ENCODE results near the gene MYBL2. TPM values are rescaled to one million over a fixed set of nuclear protein-coding genes. Genes with fewer than 3 reads are reported as not detected.

MYBL2 gene
- total RNA-seq, 2 donors from 2014 or later, result 41.4 to 95.5 TPM

DNA sequence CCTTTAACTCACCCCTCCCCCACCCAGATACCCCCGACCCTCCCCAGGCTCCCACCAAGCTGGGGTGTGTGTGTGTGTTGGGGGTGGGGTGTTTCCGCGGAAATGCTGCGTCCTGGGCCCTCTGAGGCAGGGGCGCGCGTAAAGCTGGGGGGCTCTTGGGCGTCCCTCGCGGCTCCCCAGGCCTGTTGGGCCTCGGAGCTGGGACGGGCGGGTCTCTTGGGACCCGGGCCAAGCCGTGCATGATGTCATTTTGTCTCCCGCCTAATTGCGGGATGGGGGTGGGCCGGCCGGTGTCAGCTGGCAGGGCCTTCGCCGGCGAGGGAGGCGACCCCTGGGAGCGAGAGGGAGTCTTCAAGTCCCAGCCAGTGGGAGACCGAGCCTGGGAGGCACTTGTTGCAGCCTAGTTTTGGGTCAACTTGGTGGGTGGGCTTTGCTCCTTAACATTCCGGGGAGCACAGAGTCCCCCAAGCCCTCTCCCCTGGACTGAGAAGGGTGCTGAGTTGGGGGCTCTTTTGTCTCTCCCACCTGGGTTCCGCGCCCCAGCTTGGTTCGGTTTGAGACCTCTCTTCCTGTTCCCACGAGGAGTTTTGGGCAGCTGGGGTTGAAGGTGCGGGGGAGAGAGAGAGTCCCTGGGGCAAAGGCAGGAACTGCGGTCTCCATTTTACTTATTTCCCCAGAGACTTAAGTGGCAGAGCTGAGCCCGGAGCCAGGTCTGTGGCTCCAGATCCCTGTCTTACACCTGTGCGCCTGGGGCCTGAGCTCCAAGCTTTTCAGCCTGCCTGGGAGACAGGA is 623 bp downstream of the MYBL2 start:
- ATAC-seq (replicated peaks), result peak; percentile 26
- Mint-ChIP-seq H3K27me3 (peaks cover 14% of the 10 kb centered on the region), H3K4me3 (peak overlapping the region; percentile 66), H3K36me3 (ENCODE audit: low read depth) (peaks cover 14% of the 10 kb centered on the region), H3K4me1 (no peaks in the 10 kb centered on the region), H3K9me3 (no peaks in the 10 kb centered on the region), H3K27ac (no peak overlapping the region)

GRCh38 chr20:43669332-43669731 is 2.4 kb downstream of the MYBL2 start:
- peaks cover 23% of the 10 kb centered on the region for H3K36me3 Mint-ChIP-seq (ENCODE audit: low read depth)
- no peak overlapping the region for H3K27ac Mint-ChIP-seq
- H3K4me1 Mint-ChIP-seq, result no peaks in the 10 kb centered on the region
- no peaks in the 10 kb centered on the region for H3K9me3 Mint-ChIP-seq
- peak overlapping the region; percentile 66 for H3K4me3 Mint-ChIP-seq
- ATAC-seq (replicated peaks), result no peak
- peaks cover 14% of the 10 kb centered on the region for H3K27me3 Mint-ChIP-seq

- H3K4me3 Mint-ChIP-seq, result no peak overlapping the region
- H3K4me1 Mint-ChIP-seq, result no peaks in the 10 kb centered on the region
- no peak overlapping the region for H3K27ac Mint-ChIP-seq
Measured at GRCh38 chr20:43670423-43670822, 3.5 kb downstream of the MYBL2 start.

GRCh38 chr20:43676368-43676767 is 9.5 kb downstream of the MYBL2 start:
- H3K4me3 Mint-ChIP-seq, result no peak overlapping the region
- ATAC-seq (replicated peaks), result no peak
- no peaks in the 10 kb centered on the region for H3K9me3 Mint-ChIP-seq
- H3K27me3 Mint-ChIP-seq, result no peaks in the 10 kb centered on the region
- H3K4me1 Mint-ChIP-seq, result peaks cover 7% of the 10 kb centered on the region
- peaks cover 25% of the 10 kb centered on the region for H3K36me3 Mint-ChIP-seq (ENCODE audit: low read depth)
- no peak overlapping the region for H3K27ac Mint-ChIP-seq

More at GRCh38 chr20:43670423-43670822, 3.5 kb downstream of the MYBL2 start:
- Mint-ChIP-seq H3K9me3 (no peaks in the 10 kb centered on the region), H3K36me3 (ENCODE audit: low read depth) (peaks cover 30% of the 10 kb centered on the region), H3K27me3 (peaks cover 14% of the 10 kb centered on the region)
- ATAC-seq (replicated peaks), result no peak

- Mint-ChIP-seq H3K9me3 (no peaks in the 10 kb centered on the region), H3K27ac (no peak overlapping the region), H3K27me3 (no peaks in the 10 kb centered on the region), H3K36me3 (ENCODE audit: low read depth) (peaks cover 5% of the 10 kb centered on the region), H3K4me1 (peaks cover 9% of the 10 kb centered on the region), H3K4me3 (no peak overlapping the region)
- ATAC-seq (replicated peaks), result no peak
Measured at GRCh38 chr20:43680981-43681380, 14.1 kb downstream of the MYBL2 start.

GRCh38 chr20:43681468-43681942 is 14.6 kb downstream of the MYBL2 start:
- no peak for ATAC-seq (replicated peaks)
- H3K4me1 Mint-ChIP-seq, result peaks cover 6% of the 10 kb centered on the region
- H3K9me3 Mint-ChIP-seq, result no peaks in the 10 kb centered on the region
- H3K4me3 Mint-ChIP-seq, result no peak overlapping the region
- no peaks in the 10 kb centered on the region for H3K27me3 Mint-ChIP-seq
- H3K27ac Mint-ChIP-seq, result peak overlapping the region; percentile 43
- no peaks in the 10 kb centered on the region for H3K36me3 Mint-ChIP-seq (ENCODE audit: low read depth)

DNA sequence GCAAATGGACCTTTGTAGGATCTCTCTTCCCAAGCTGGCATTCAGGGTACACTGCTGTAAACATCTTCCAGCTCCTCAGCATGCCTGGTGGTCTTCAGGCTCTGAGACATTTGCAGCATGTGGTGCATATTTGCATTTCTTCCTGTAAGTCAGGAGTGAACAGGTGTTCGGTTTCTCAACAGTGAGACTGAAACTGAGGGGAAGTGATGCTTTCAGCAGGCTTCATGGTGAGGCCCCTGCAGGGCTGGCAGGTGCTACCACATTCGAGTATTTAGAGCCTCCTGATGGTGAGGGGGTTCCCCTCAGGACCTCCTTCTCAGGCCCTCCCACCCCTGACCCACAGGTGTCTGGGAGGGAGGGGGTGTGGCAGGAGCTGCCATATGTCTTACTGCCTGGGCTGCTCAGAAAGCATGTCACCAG is 15.1 kb downstream of the MYBL2 start:
- no peaks in the 10 kb centered on the region for H3K27me3 Mint-ChIP-seq
- no peaks in the 10 kb centered on the region for H3K9me3 Mint-ChIP-seq
- peak; percentile 35 for ATAC-seq (replicated peaks)

DNA sequence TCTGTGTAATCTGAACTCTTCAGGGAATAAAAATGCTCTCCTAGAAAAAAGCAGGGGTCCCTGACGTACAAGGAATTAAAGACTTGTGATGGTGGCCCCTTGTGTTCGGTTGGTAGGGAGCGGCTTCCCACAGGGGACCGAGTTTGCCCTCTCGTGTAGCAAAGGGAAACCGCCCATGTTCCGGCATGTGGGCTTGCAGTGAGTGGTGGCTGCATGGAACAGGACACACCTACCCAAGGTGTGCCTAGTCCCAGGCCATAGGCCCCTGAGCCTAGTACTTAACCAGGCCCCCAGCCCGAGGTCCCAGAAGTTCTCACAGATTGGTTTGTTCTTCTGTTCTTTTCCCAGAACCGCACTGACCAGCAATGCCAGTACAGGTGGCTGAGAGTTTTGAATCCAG is 15.5 kb downstream of the MYBL2 start:
- no peak overlapping the region for H3K4me3 Mint-ChIP-seq
- H3K27me3 Mint-ChIP-seq, result no peaks in the 10 kb centered on the region
- H3K9me3 Mint-ChIP-seq, result no peaks in the 10 kb centered on the region
- H3K36me3 Mint-ChIP-seq (ENCODE audit: low read depth), result no peaks in the 10 kb centered on the region
- H3K27ac Mint-ChIP-seq, result no peak overlapping the region
- peaks cover 6% of the 10 kb centered on the region for H3K4me1 Mint-ChIP-seq
- ATAC-seq (replicated peaks), result no peak

More for the DNA sequence above, 15.1 kb downstream of the MYBL2 start:
- no peak overlapping the region for H3K27ac Mint-ChIP-seq
- H3K4me3 Mint-ChIP-seq, result no peak overlapping the region
- H3K4me1 Mint-ChIP-seq, result peaks cover 6% of the 10 kb centered on the region
- no peaks in the 10 kb centered on the region for H3K36me3 Mint-ChIP-seq (ENCODE audit: low read depth)

- no peaks in the 10 kb centered on the region for H3K9me3 Mint-ChIP-seq
Measured at GRCh38 chr20:43686820-43687219, 19.9 kb downstream of the MYBL2 start.

GRCh38 chr20:43689165-43689564 is 22.3 kb downstream of the MYBL2 start:
- H3K4me1 Mint-ChIP-seq, result peaks cover 9% of the 10 kb centered on the region
- ATAC-seq (replicated peaks), result peak; percentile 61
- H3K36me3 Mint-ChIP-seq (ENCODE audit: low read depth), result peaks cover 15% of the 10 kb centered on the region
- peak overlapping the region; percentile 46 for H3K27ac Mint-ChIP-seq
- H3K4me3 Mint-ChIP-seq, result no peak overlapping the region
- no peaks in the 10 kb centered on the region for H3K27me3 Mint-ChIP-seq
- H3K9me3 Mint-ChIP-seq, result no peaks in the 10 kb centered on the region

More at GRCh38 chr20:43686820-43687219, 19.9 kb downstream of the MYBL2 start:
- peaks cover 9% of the 10 kb centered on the region for H3K4me1 Mint-ChIP-seq
- H3K27me3 Mint-ChIP-seq, result no peaks in the 10 kb centered on the region
- H3K36me3 Mint-ChIP-seq (ENCODE audit: low read depth), result peaks cover 15% of the 10 kb centered on the region
- no peak for ATAC-seq (replicated peaks)
- H3K4me3 Mint-ChIP-seq, result no peak overlapping the region
- H3K27ac Mint-ChIP-seq, result no peak overlapping the region

DNA sequence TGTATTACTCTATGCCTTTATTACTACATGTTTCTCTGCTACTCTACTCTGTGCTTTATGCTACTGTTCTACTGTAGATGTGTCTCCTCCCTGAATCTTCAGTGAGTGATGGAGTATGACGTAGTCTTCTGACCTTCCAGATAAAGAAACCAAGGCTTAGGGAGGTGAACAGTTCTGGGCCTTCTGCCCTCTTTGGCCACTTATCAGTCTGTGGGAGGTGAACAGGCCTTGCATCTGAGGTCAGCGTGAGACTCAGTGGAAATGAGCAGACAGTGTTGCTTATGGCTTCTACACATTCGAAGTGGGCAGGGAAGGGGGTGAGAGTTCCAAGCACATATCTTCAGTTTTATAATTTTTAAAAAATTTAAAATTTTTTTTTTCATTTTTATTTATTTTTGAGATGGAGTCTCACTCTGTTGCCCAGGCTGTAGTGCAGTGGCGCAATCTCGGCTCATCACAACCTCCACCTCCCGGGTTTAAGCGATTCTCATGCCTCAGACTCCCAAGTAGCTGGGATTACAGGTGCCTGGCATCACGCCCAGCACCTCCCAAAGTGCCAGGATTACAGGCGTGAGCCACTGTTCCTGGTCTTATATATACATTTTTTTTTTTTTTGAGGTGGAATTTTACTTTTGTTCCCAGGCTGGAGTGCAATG is 24.2 kb downstream of the MYBL2 start:
- no peaks in the 10 kb centered on the region for H3K27me3 Mint-ChIP-seq
- H3K4me3 Mint-ChIP-seq, result no peak overlapping the region
- no peaks in the 10 kb centered on the region for H3K9me3 Mint-ChIP-seq
- no peak for ATAC-seq (replicated peaks)
- H3K27ac Mint-ChIP-seq, result no peak overlapping the region
- peaks cover 19% of the 10 kb centered on the region for H3K36me3 Mint-ChIP-seq (ENCODE audit: low read depth)
- H3K4me1 Mint-ChIP-seq, result peaks cover 9% of the 10 kb centered on the region

DNA sequence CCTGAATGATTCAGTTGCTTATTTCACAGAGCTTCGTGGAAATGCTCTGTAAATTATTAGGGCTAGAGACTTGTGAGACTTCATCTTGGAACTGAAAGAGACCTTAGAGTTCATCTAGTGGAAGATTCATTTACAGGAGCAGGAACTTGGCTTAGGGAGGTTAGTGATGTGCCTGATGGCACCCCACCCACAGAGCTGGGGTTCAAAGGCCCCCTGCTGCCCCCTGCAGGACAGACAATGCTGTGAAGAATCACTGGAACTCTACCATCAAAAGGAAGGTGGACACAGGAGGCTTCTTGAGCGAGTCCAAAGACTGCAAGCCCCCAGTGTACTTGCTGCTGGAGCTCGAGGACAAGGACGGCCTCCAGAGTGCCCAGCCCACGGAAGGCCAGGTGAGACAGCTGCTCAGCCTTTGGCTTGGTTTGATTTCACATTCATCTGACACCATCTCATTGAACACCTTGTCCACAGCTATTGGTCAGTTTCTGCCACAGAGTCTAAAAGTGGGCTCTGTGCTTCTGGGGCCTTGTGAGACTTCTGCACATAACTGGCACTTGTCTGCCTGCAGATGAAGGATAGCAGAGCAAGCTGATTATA is 25.1 kb downstream of the MYBL2 start:
- Mint-ChIP-seq H3K36me3 (ENCODE audit: low read depth) (peaks cover 19% of the 10 kb centered on the region), H3K27me3 (no peaks in the 10 kb centered on the region), H3K4me1 (peaks cover 9% of the 10 kb centered on the region), H3K9me3 (no peaks in the 10 kb centered on the region), H3K4me3 (no peak overlapping the region), H3K27ac (no peak overlapping the region)
- ATAC-seq (replicated peaks), result peak; percentile 61

GRCh38 chr20:43694763-43695162 is 27.8 kb downstream of the MYBL2 start:
- no peaks in the 10 kb centered on the region for H3K4me1 Mint-ChIP-seq
- ATAC-seq (replicated peaks), result no peak
- H3K9me3 Mint-ChIP-seq, result no peaks in the 10 kb centered on the region
- no peaks in the 10 kb centered on the region for H3K27me3 Mint-ChIP-seq
- no peak overlapping the region for H3K4me3 Mint-ChIP-seq
- H3K27ac Mint-ChIP-seq, result no peak overlapping the region
- peaks cover 12% of the 10 kb centered on the region for H3K36me3 Mint-ChIP-seq (ENCODE audit: low read depth)

DNA sequence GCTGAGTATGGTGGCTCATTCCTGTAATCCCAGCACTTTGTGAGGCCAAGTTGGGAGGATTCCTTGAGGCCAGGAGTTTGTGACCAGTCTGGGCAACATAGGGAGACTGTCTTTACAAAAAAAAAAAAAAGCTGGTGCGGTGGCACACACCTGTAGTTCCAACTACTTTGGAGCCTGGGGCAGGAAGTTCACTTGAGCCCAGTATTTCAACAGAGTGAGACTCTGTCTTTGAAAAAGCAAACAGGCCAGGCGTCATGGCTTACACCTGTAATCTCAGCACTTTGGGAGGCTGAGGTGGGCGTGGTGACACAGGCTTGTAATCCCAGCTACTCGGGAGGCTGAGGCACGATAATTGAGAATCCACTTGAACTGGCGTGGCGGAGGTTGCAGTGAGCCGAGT is 28.7 kb downstream of the MYBL2 start:
- Mint-ChIP-seq H3K4me3 (no peak overlapping the region), H3K4me1 (no peaks in the 10 kb centered on the region), H3K36me3 (ENCODE audit: low read depth) (peaks cover 20% of the 10 kb centered on the region), H3K27me3 (no peaks in the 10 kb centered on the region), H3K27ac (no peak overlapping the region), H3K9me3 (no peaks in the 10 kb centered on the region)
- ATAC-seq (replicated peaks), result no peak
